HG03354 (cell line): ENCODE results near the gene PRCD.
"Not testable (repeated sequence)": the region's sequence is repeated elsewhere in the genome, so short reads cannot be mapped to it uniquely, and the experiment has no call there.

ENCODE experiments used
- ATAC-seq: cut with Tn5 transposase; IDR thresholded peaks from one replicate; pipeline ENCODE4 v1.9.1; 2021; ENCODE audit warnings: mild to moderate bottlenecking; ENCODE audit not compliant: unreplicated experiment, poor library complexity, severe bottlenecking

The PRCD gene

GRCh38 chr17:76502341-76503211 lies 37.3 kb upstream of the PRCD start:
- no peak for ATAC-seq

- no peak for ATAC-seq
Measured at GRCh38 chr17:76504117-76504516, 35.7 kb upstream of the PRCD start.

- no peak for ATAC-seq
Measured at GRCh38 chr17:76506408-76507345, 33.2 kb upstream of the PRCD start.

GRCh38 chr17:76508472-76509063 lies 31.3 kb upstream of the PRCD start:
- not testable (repeated sequence) for ATAC-seq

- no peak for ATAC-seq
Measured at GRCh38 chr17:76510831-76511244, 29.0 kb upstream of the PRCD start.

- no peak for ATAC-seq
Measured at GRCh38 chr17:76511668-76512365, 28.0 kb upstream of the PRCD start.

- no peak for ATAC-seq
Measured at GRCh38 chr17:76512366-76513305, 27.2 kb upstream of the PRCD start.

- no peak for ATAC-seq
Measured at GRCh38 chr17:76513306-76513692, 26.5 kb upstream of the PRCD start.

GRCh38 chr17:76514355-76514754 lies 25.5 kb upstream of the PRCD start:
- ATAC-seq: not testable (repeated sequence)

GRCh38 chr17:76515274-76515949 lies 24.4 kb upstream of the PRCD start:
- ATAC-seq: peak; percentile 71

- no peak for ATAC-seq
Measured at GRCh38 chr17:76517638-76518038, 22.2 kb upstream of the PRCD start.

GRCh38 chr17:76519048-76519966 lies 20.5 kb upstream of the PRCD start:
- no peak for ATAC-seq

GRCh38 chr17:76521262-76521661 lies 18.6 kb upstream of the PRCD start:
- no peak for ATAC-seq

GRCh38 chr17:76521683-76522082 lies 18.2 kb upstream of the PRCD start:
- not testable (repeated sequence) for ATAC-seq

- ATAC-seq: no peak
Measured at GRCh38 chr17:76523084-76524037, 16.5 kb upstream of the PRCD start.
